HEK293 (cell line): ENCODE data around the gene ATP13A3.

Experiments
- CTCF ChIA-PET: fragments of 350-600 bp; formaldehyde crosslinking; extraction: SDS; loops from one replicate; lab custom pipeline; 2021; ENCODE audit warnings: antibody characterized with exemption; lab: Yijun Ruan, JAX
- POLR2A ChIA-PET: fragments of 300-600 bp; formaldehyde crosslinking; extraction: SDS; loops from one replicate; lab custom pipeline; 2020; ENCODE audit warnings: antibody characterized with exemption, inconsistent platforms; lab: Yijun Ruan, JAX
- H3K27ac ChIP-seq: fragments of 200-500 bp; sonication (Bioruptor generic); 2 replicates; pipeline ENCODE4 v1.5.1; 2014; ENCODE audit warnings: low read depth, low read length, control low read depth, inconsistent platforms; ENCODE audit errors: extremely low read depth
- H3K36me3 ChIP-seq, 2 experiments: fragments of 200-500 bp in 1 of 2; sonication (Bioruptor generic) in 1 of 2; 1 replicate in 1 of 2; 2 replicates in 1 of 2; pipeline ENCODE4 v1.5.1; 2014 to 2017; ENCODE audit warnings: inconsistent platforms in 2 of 2, low read length in 2 of 2; ENCODE audit not compliant: control insufficient read depth in 2 of 2, insufficient read depth in 1 of 2
- H3K4me1 ChIP-seq: fragments of 200-500 bp; sonication (Bioruptor generic); 2 replicates; pipeline ENCODE4 v1.5.1; 2014; ENCODE audit warnings: mild to moderate bottlenecking, low read length, inconsistent platforms; ENCODE audit not compliant: control insufficient read depth, insufficient read depth
- H3K4me3 ChIP-seq: 2 replicates; pipeline ENCODE4 v1.5.1; 2011; ENCODE audit warnings: low read depth, mild to moderate bottlenecking, control low read depth, low read length, moderate library complexity
- H3K9me3 ChIP-seq: fragments of 200-500 bp; sonication (Bioruptor generic); 2 replicates; pipeline ENCODE4 v1.5.1; 2014; ENCODE audit warnings: low read depth, low read length, inconsistent platforms; ENCODE audit not compliant: control insufficient read depth, insufficient read depth
- BCL11B ChIP-seq: fragments of 450-650 bp; formaldehyde crosslinking; IDR thresholded peaks from 2 replicates; pipeline ENCODE4 v1.5.1; 2016; ENCODE audit warnings: low read depth, missing biosample characterization, missing genetic modification characterization
- FEZF1 ChIP-seq: fragments of 450-650 bp; formaldehyde crosslinking; IDR thresholded peaks from 2 replicates; pipeline ENCODE4 v1.5.1; 2016; ENCODE audit warnings: missing biosample characterization, missing genetic modification characterization
- KLF9 ChIP-seq: fragments of 450-650 bp; formaldehyde crosslinking; IDR thresholded peaks from 2 replicates; pipeline ENCODE4 v1.5.1; 2016; ENCODE audit warnings: missing biosample characterization, missing genetic modification characterization, low read depth
- MEIS1 ChIP-seq: sonication (generic); formaldehyde crosslinking; IDR thresholded peaks from 2 replicates; pipeline ENCODE4 v1.8.1; 2022; ENCODE audit warnings: missing genetic modification reagents, mild to moderate bottlenecking, borderline replicate concordance
- REPIN1 ChIP-seq: fragments of 450-650 bp; formaldehyde crosslinking; IDR thresholded peaks from 2 replicates; pipeline ENCODE4 v1.5.1; 2017; ENCODE audit warnings: missing biosample characterization, missing genetic modification characterization, low read depth
- SCRT1 ChIP-seq: fragments of 450-650 bp; formaldehyde crosslinking; IDR thresholded peaks from 2 replicates; pipeline ENCODE4 v1.5.1; 2016; ENCODE audit warnings: missing biosample characterization, missing genetic modification characterization, borderline replicate concordance
- SP2 ChIP-seq: fragments of 450-650 bp; formaldehyde crosslinking; IDR thresholded peaks from 2 replicates; pipeline ENCODE4 v1.5.1; 2016; ENCODE audit warnings: missing biosample characterization, missing genetic modification characterization
- ZBTB1 ChIP-seq: fragments of 450-650 bp; formaldehyde crosslinking; IDR thresholded peaks from 2 replicates; pipeline ENCODE4 v1.5.1; 2016; ENCODE audit warnings: missing biosample characterization, missing genetic modification characterization
- ZNF140 ChIP-seq: fragments of 450-650 bp; formaldehyde crosslinking; IDR thresholded peaks from 2 replicates; pipeline ENCODE4 v1.5.1; 2016; ENCODE audit warnings: missing biosample characterization, missing genetic modification characterization
- ZNF19 ChIP-seq: fragments of 450-650 bp; formaldehyde crosslinking; IDR thresholded peaks from 2 replicates; pipeline ENCODE4; 2016; ENCODE audit warnings: missing biosample characterization, missing genetic modification characterization, low read depth
- ZNF23 ChIP-seq: fragments of 450-650 bp; formaldehyde crosslinking; IDR thresholded peaks from 2 replicates; pipeline ENCODE4 v1.5.1; 2016; ENCODE audit warnings: missing biosample characterization, missing genetic modification characterization, borderline replicate concordance
- ZNF350 ChIP-seq: fragments of 450-650 bp; formaldehyde crosslinking; IDR thresholded peaks from 2 replicates; pipeline ENCODE4 v1.5.0; 2017; ENCODE audit warnings: missing biosample characterization, mild to moderate bottlenecking, missing genetic modification characterization
- ZNF354C ChIP-seq: fragments of 450-650 bp; formaldehyde crosslinking; IDR thresholded peaks from 2 replicates; pipeline ENCODE4 v1.5.1; 2016; ENCODE audit warnings: missing biosample characterization, missing genetic modification characterization, low read depth, borderline replicate concordance
- ZNF366 ChIP-seq: fragments of 450-650 bp; formaldehyde crosslinking; conservative IDR thresholded peaks from 2 replicates; pipeline ENCODE4 v1.5.1; 2016; ENCODE audit warnings: missing biosample characterization, missing genetic modification characterization
- ZNF473 ChIP-seq: fragments of 450-650 bp; formaldehyde crosslinking; IDR thresholded peaks from 2 replicates; pipeline ENCODE4 v1.5.1; 2017; ENCODE audit warnings: missing biosample characterization, missing genetic modification characterization
- ZNF48 ChIP-seq: fragments of 450-650 bp; formaldehyde crosslinking; IDR thresholded peaks from 2 replicates; pipeline ENCODE4 v1.5.1; 2016; ENCODE audit warnings: missing biosample characterization, missing genetic modification characterization
- ZNF626 ChIP-seq: fragments of 450-650 bp; sonication (Bioruptor Pico); formaldehyde crosslinking; IDR thresholded peaks from 2 replicates; pipeline ENCODE4 v1.5.1; 2018; ENCODE audit warnings: missing biosample characterization, missing genetic modification characterization, inconsistent platforms
- ZNF792 ChIP-seq: fragments of 450-650 bp; formaldehyde crosslinking; IDR thresholded peaks from 2 replicates; pipeline ENCODE4 v1.5.1; 2016; ENCODE audit warnings: missing biosample characterization, missing genetic modification characterization
- ZNF830 ChIP-seq: fragments of 450-650 bp; IDR thresholded peaks from 2 replicates; pipeline ENCODE4 v1.5.0; 2018; ENCODE audit warnings: missing biosample characterization, missing genetic modification characterization, low read depth, mild to moderate bottlenecking, moderate library complexity
- TF ChIP-seq, protein P1 (sequence below): fragments of 450-650 bp; IDR thresholded peaks from 2 replicates; pipeline ENCODE4 v1.5.1; 2018; ENCODE audit warnings: missing biosample characterization, mild to moderate bottlenecking, missing genetic modification characterization

ATP13A3 gene

DNA sequence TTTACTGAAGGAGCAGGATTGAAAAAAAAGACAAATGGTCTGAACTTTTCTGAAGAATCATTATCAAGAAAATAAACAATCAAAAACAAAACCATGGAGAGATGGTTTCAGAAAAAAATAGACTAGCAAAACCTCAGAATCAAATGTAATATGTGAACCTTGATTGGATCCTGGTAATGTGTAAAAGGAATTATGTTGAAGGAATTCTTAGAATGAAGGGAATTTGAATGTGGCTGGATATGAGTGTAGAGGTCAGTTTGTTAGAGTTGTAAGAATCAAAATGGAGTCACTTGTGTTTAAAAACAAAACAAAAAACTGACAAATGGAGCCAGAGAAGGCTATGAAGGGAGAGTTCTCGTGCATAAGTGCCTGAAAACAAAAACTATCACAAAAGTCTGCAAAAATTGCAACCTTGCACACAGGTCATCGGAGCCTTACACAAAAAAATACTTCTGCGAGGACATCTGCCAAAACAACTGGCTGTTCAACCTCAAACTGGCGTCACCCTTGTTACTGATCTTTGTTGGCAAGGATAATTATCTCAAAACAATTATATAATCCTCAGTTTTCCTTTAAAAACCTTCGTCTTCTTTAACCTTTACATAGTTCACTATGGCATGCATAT is 19.1 kb upstream of the ATP13A3 start:
- no peaks in the 10 kb centered on the region; the same call in 1 of the 2 replicates for H3K4me1 ChIP-seq
- POLR2A ChIA-PET = no interaction called here
- H3K9me3 ChIP-seq = no peaks in the 10 kb centered on the region
- no peak overlapping the region for H3K4me3 ChIP-seq
- TF ChIP-seq ZNF792 (no peak), ZNF19 (tag by site-specific recombination) (no peak), ZNF626 (tag by site-specific recombination) (no peak), ZNF48 (tag by site-specific recombination) (no peak)
- TF ChIP-seq, protein P1, sequence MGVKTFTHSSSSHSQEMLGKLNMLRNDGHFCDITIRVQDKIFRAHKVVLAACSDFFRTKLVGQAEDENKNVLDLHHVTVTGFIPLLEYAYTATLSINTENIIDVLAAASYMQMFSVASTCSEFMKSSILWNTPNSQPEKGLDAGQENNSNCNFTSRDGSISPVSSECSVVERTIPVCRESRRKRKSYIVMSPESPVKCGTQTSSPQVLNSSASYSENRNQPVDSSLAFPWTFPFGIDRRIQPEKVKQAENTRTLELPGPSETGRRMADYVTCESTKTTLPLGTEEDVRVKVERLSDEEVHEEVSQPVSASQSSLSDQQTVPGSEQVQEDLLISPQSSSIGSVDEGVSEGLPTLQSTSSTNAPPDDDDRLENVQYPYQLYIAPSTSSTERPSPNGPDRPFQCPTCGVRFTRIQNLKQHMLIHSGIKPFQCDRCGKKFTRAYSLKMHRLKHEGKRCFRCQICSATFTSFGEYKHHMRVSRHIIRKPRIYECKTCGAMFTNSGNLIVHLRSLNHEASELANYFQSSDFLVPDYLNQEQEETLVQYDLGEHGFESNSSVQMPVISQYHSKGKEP = peak; percentile 11; the same call in 1 of the 2 replicates
- CTCF ChIA-PET = no interaction called here
- H3K27ac ChIP-seq = no peak overlapping the region
- H3K36me3 ChIP-seq = no peaks in the 10 kb centered on the region

- no peaks in the 10 kb centered on the region for H3K9me3 ChIP-seq
- H3K4me1 ChIP-seq = no peaks in the 10 kb centered on the region; the same call in 1 of the 2 replicates
- H3K27ac ChIP-seq = no peak overlapping the region
- ChIA-PET POLR2A (no interaction called here), CTCF (interaction anchor here (1.0 kb wide), 1 partner anchor 33 kb away, joined by 3 read pairs; no protein-coding TSS in a partner anchor)
- TF ChIP-seq KLF9 (tag by site-specific recombination) = no peak
- TF ChIP-seq ZNF366 = no peak
- TF ChIP-seq ZNF830 (tag by site-specific recombination) = no peak
- TF ChIP-seq ZNF140 (tag by site-specific recombination) = no peak
- no peak for TF ChIP-seq BCL11B
- no peak for TF ChIP-seq ZBTB1 (tag by site-specific recombination)
- TF ChIP-seq FEZF1 (tag by site-specific recombination) = no peak
- TF ChIP-seq, all 188 proteins: peak for 0
- H3K36me3 ChIP-seq = no peaks in the 10 kb centered on the region
- no peak overlapping the region for H3K4me3 ChIP-seq
Observed at GRCh38 chr3:194504861-194505260, 18.1 kb upstream of the ATP13A3 start.

- no peaks in the 10 kb centered on the region for H3K9me3 ChIP-seq
- no peak overlapping the region for H3K4me3 ChIP-seq
- H3K36me3 ChIP-seq = no peaks in the 10 kb centered on the region
- POLR2A ChIA-PET = no interaction called here
- CTCF ChIA-PET = interaction anchor here (1.0 kb wide), 1 partner anchor 32 kb away, joined by 3 read pairs; no protein-coding TSS in a partner anchor
- H3K4me1 ChIP-seq = no peaks in the 10 kb centered on the region; the same call in 1 of the 2 replicates
- no peak overlapping the region for H3K27ac ChIP-seq
- no peak for TF ChIP-seq ZNF23 (tag by site-specific recombination)
- no peak for TF ChIP-seq ZNF473 (tag by site-specific recombination)
- TF ChIP-seq ZNF350 (tag by site-specific recombination) = no peak
- no peak for TF ChIP-seq REPIN1
- no peak for TF ChIP-seq ZNF354C (tag by site-specific recombination)
- no peak for TF ChIP-seq SP2
- TF ChIP-seq SCRT1 (tag by site-specific recombination) = no peak
- TF ChIP-seq MEIS1 = no peak
Observed at GRCh38 chr3:194504146-194504545, 17.3 kb upstream of the ATP13A3 start.
